ENCODE measurements around the gene FGF4.
"Not testable (repeated sequence)": the region's sequence is repeated elsewhere in the genome, so short reads cannot be mapped to it uniquely, and the experiment has no call there.

Gene FGF4

GRCh38 chr11:69770540-69770939, 4.6 kb downstream of the FGF4 start:
- FAIRE-seq = no peak

- FAIRE-seq = no peak
These were observed 9.6 kb downstream of the FGF4 start for GRCh38 chr11:69765498-69765995.

GRCh38 chr11:69764918-69765317, 10.2 kb downstream of the FGF4 start:
- not testable (repeated sequence) for FAIRE-seq

GRCh38 chr11:69760319-69760718, 14.8 kb downstream of the FGF4 start:
- FAIRE-seq = no peak

GRCh38 chr11:69752890-69753289, 22.3 kb downstream of the FGF4 start:
- FAIRE-seq = no peak

GRCh38 chr11:69750875-69751597, 24.1 kb downstream of the FGF4 start:
- no peak for FAIRE-seq

DNA sequence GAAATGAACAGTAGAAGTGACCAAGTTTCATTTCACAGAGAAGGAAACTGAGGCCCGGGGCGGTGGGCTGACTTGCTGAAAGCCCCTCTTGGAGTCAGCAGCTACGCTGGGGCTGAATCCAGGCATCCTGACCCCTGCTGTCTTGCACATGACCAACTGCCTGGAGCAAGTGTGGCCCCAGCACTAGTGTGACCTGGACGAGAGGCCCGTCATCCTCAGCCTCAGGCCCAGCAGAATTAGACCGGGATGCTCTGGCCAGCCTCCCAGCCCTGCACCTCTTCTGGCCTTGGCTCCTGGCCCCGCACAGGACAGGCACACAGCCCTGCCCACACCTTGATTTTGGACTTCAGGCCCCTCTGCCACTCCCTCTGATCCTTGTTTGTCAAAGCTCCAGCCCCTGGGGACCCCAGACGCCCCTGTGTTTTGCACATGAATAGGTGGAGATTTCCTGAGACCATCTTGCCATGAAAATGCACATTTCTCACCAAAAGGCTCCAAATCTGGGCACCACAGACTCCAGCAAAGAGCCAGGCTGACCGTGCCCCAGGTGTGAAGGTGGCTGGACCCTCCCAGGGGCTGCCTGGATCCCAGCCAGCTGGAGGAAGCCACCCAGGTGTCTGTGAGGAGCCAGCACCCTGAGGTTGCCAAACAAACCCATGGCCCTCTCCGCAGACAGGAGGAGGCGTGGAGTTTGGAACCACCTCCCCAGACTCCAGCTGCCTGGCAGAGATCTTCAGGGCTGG, 24.9 kb downstream of the FGF4 start:
- no peak for FAIRE-seq

DNA sequence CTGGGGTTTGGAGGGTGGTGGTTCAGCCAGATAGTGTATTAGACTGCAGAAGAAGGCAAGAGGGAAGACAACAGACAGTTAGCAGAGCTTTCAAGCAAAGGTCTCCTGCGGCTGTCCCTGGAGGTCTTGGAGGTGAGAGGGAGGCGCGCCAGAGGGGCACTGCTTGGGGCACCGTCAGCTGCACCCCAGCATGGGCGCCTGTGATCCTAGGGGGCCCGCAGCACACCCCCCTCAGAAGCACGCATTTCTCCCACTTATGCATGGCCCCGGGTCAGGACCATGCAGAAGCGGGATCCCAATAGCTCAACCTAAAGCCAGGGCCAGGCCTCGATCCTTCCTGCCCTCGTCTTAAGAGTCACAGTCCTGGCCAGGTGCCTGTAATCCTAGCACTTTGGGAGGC, 26.5 kb downstream of the FGF4 start:
- FAIRE-seq = no peak

GRCh38 chr11:69746752-69747742, 28.1 kb downstream of the FGF4 start:
- no peak for FAIRE-seq

DNA sequence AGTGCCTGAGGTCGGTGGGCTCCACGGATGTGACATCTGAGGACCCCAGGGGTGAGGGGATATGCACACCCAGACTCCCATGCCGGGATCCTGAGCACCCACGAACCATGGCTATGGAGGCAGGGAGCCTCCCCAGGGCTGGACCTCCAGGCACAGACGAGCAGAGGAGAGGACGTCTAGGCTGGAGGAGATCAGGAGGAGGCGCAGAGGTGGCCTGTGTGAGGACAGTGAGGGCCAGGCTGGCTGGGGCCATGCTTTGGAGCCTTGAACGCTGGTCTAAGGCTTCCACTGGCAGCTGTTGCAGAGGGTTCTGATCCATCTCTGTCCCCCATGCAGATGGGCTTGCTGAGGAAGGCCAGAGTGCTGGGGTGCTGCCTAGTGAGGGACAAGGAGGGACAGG, 29.0 kb downstream of the FGF4 start:
- FAIRE-seq = no peak

DNA sequence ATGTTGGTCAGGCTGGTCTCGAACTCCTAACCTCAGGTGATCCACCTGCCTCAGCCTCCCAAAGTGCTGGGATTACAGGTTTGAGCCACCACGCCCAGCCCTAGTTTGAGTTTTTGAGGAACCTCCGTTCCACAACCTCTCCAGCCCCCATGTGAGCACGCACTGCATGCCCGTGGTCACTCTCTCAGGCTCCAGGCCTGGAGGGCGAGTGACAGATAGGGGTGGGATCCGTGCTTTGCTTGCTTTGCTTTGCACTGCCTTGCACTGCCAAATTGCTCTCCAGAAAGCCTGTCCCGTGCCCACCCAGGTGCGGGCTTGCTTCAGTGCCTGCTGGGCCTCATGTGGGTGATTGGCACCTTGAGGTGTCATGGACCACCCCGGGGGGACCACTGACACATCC, 29.9 kb downstream of the FGF4 start:
- FAIRE-seq = no peak

DNA sequence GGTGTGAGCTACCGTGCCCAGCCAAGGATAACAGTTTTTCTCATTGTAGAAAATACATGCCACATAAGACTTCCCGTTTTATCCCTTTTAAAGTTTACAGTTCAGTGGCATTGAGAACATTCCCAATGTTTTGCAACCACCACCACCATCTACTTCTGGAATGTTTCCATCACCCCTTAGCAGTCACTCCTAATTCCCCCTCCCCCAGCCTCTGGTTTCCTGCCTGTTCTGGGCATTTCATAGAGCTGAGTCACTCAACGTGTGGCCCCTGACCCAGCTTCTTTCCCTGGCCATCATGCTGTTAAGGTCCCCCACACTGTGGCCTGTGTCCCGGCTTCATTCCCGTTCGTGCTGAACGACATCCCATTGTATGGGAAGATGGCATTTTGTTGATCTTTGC, 30.7 kb downstream of the FGF4 start:
- FAIRE-seq = no peak

DNA sequence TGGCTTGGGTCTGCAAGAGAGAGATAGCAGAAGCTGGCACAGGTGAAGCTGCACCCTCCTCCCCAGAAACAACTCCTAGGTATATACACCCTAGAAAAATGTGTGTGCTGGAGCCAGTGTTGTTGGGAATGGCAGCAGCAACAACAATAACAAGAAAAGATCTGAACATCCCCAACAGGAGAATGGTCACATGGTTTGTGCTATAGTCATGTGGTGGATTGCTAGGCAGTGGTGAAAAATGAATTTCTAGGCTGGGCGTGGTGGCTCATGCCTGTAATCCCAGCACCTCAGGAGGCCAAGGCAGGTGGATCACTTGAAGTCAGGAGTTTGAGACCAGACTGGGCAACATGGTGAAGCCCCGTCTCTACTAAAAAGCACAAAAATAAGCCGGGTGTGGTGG, 40.3 kb downstream of the FGF4 start:
- no peak for FAIRE-seq

DNA sequence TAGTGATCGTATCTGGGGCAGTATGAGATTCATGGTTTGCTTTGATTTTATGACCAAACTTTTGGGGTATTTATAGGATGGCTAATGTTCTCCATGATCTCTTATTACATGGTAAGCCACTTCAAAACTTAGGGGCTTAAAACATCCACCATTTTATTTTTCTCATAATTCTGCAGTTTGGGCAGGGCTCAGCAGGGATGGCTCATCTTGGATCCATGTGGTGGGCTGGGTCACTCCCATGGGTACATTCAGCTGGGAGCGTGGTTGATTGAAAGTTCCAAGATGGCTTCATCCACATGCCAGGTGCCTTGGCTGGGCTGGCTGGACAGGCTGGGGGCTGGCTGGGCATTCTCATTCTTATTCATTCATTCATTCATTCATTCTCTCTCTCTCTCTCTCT, 40.8 kb downstream of the FGF4 start:
- no peak for FAIRE-seq

DNA sequence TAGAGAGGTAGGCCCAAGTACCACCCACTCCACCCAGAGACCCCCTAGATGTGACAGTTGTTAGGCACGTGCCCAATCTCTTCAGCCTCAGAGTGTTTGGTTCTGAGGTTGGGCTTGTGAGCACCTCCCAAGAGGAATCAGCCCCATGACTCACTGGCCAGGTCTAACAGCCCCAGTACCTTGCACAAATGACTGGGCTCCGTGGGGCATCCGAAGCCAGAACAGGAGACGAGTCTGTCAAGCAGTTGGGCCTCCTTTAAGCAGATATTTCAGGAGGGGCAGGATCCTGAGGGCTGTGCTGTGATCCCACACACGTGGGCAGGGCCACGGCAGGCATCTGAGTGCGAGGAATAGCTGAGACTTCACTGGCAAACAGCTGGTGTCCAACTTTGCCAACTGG, 42.2 kb downstream of the FGF4 start:
- no peak for FAIRE-seq

- FAIRE-seq = no peak
These were observed 44.0 kb downstream of the FGF4 start for GRCh38 chr11:69731110-69731509.

- no peak for FAIRE-seq
These were observed 44.6 kb downstream of the FGF4 start for GRCh38 chr11:69730500-69730899.

GRCh38 chr11:69729252-69729651, 45.9 kb downstream of the FGF4 start:
- no peak for FAIRE-seq

DNA sequence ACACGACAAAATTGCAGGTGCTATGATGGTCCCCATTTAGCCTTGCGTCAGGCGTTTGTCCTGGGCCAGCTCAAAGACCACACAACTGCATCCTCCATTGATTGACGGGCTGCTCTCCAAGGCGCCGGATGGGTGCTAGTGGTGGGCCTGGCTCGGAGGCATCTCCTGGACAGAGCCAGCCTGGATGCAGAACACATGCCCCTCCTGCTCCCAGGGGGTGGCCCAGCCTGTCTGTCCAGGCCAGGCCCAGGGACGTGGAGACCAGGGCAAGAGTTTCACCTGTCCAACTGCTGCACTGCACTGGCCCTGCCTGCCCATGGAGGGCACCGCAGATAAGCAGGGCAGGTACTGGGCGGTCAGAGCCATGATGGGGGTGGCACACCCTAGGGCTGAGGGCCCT, 47.9 kb downstream of the FGF4 start:
- no peak for FAIRE-seq

- no peak for FAIRE-seq
These were observed 48.7 kb downstream of the FGF4 start for GRCh38 chr11:69726481-69726880.

DNA sequence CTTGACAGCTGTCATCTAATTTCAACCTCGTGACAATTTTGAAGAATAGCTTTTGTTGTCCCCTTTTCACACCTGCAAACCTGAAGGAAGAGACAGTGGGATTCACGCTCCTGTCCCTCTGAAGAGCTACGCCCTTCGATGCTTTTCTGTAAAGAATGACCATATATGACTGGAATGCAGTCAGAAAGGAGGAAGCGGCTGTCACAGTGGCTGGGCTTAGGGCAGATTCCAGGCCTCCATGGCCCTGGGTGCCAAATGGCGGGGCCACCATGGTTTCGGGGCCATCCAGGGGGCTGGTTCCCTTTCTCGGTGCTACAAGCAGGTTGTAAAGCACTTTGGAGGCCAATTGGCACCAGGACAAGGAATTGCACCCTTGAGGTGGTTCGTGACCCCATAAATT, 49.1 kb downstream of the FGF4 start:
- FAIRE-seq = no peak

DNA sequence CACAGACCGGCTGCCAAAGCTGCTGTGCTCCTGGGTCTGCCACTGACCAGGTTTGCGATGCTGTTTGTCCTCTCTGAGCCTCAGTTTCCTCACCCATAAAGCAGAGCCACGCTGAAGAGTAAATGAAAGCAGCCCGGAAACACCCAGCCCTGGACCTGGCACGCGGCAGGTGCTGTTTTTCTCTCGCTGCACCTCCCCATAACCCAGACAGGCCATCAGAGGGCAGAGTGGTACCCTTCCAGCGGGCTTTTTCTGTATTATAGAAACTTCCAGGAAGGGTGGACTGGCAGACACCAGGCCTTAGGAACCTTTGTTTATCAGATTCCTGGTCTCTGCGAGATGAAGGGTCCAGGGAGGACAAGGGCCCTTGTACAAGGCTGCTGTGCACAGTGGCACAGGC, 53.4 kb downstream of the FGF4 start:
- no peak for FAIRE-seq

GRCh38 chr11:69721106-69721505, 54.0 kb downstream of the FGF4 start:
- FAIRE-seq = no peak
